T-helper 2 cell (primary cell): ENCODE data around the gene KPNB1.

Source experiments
- DNase-seq, 5 experiments: peaks; one replicate each; pipeline versions ENCODE4 v3.0.0 to v3.0.0-alpha.2; 2012 to 2022

KPNB1 gene

DNA sequence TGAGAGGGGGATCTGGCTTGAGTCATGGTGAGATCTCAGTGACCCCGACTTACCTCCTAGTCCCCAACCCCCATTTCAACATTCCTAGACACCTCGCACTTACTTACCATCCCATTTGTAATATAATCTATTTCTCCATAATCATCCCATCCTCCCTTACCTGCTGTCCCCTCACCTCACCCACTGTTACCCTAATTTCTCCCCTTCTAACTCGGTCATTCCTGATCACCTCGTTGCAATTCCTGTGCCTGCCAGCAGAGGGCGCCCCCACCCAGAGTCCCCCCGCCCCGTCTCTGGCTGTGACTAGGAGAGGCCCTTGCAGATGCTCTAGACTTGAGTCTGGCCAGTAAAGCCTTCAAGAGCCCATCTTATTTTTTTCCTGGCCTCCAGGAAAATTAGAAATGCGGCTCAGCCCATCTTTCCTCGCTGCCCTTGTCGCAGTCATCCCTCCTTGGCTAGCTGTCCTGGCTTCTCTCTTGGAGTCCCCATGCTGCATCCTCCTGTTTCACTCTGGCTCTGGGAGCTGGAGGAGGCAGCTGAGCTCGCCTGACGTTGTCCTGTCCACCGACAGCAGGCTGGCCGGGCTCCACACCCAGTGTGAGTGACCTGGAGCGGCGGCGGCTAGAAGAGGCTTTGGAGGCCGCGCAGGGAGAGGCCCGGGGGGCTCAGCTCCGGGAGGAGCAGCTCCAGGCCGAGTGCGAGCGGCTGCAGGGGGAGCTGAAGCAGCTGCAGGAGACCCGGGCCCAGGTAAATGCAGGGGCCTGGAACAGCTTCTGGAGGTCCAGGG, 49.2 kb downstream of the KPNB1 start:
- peak; percentile 55 to 79 (median 60) for DNase-seq

DNA sequence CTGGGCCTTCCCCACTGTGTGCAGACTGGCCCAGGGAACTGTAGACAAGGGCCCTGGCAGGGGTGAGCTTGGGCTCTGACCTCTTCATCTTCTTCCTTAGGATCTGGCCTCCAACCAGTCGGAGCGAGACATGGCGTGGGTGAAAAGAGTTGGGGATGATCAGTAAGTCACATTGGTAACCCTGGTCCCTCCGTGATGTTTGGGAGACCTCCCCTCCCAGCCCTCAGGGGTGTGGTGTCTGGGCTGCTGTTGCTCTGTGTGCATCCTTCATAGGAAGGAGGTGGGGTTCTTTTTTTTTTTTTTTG, 49.8 kb downstream of the KPNB1 start:
- DNase-seq: no peak

DNA sequence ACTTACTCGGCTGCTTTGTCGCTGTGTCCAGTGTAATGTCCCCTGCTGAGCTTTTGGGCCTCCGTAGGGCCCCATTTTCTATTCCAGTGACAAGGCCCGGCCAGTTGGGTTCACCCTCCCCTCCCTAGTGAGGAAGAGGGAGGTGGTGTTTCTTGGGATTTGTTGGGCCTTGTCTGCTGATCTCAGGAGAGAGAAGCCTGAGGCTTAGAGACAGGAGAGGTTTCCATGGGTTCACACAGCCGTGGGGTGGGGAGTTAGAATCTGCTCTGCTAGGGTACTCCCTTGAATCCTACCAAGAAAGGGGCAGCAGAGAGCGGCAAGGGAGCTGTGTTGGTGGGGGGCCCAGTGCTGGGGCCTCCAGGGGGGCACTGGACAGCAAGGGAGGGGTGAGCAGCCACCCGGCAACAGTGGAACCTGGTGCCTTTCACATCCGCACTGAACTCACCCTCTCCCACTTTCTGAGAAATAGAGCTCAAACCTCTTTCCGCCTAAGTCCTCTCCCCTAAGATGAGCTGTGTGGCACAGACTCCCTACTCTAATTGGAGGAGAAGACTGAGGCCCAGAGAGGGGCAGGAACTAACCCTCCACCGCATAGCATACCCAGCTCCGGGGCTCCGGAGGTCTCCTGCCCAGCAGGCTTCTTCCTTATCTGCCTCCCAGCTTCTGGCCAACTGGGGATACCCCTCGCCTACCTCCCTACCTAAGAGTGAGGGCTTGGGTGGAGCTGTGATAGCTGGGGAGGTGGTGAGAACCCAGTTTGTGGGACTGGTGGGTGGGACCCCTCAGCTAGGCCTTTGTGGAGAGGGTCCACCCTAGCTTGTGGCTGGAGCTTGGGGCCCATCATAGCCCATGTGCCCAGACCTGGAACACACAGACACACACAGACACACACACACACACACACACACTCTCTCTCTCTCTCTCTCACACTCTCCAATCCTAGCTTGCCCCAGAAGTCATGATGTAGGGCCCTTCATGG, 51.0 kb downstream of the KPNB1 start:
- peak in 1 of 5 experiments; percentile 43 for DNase-seq

DNA sequence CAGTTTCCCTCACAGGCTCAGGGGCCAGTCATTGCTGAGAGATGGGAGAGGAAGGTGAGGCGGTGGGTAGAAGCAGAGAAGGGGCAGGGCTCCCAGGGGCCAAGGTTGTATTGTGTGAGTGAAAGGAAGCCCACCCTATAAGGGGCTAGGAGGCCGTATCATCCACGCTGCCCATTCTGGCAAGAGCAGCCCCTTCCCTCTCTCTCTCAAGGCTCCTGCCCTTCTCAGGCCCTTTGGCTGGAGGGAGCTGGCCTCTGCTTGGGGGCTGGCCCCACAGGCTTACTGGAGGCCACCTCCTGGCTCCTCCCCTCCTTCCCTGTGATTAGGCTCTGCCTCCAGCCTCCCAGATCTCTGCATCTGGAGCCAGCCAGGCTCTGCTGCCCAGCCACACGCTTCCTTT, 51.9 kb downstream of the KPNB1 start:
- DNase-seq: no peak

DNA sequence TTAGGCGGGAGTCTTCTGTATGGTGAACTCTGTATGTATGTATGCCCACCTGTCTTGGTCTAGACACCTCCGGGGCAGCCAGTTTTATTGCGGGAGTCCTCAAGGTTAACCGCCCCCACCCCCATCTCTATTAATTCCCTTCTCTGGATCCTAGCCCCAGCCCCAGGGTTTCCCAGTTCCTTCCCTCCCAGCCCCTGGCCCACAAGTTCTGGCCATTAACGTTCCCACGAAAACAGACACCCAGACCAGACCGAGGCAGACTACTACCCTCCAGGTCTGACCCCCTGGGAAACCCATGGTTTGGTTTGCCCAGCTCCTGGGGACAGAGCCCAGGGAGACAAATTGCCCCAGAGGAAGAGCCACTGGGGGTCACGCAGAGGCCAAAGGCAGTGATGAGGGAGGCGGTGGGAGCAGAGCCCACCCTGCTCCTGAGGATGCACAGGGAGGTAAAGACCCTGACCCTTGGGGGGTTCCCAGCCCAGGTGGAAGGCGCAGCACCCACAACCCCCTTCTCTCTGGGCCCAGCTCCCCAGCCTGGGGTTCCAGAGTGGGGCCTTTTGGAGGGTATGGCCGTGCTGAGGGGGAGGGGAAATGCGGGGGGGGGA, 52.8 kb downstream of the KPNB1 start:
- no peak for DNase-seq

DNA sequence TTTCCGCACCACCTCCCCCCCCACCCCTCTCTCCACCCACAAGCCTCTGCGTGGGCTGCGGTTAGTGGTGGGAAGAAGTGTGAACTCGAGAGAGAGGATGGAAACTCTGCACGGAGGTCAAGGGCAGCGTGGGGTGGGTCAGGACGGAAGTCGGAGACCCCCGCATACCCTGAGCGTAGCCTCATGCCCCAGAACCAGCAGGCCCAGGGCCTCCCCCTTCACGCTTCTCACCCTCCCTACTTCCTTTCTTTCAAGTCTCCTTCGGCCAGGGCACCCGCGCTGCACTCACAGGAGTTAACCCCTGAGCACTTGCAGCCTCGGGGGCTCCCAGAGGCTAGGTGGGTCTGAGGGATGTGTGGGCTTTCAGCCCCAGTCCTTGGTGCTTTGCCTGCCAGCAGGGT, 53.5 kb downstream of the KPNB1 start:
- peak in 2 of 5 experiments; percentile 37 to 64 for DNase-seq

DNA sequence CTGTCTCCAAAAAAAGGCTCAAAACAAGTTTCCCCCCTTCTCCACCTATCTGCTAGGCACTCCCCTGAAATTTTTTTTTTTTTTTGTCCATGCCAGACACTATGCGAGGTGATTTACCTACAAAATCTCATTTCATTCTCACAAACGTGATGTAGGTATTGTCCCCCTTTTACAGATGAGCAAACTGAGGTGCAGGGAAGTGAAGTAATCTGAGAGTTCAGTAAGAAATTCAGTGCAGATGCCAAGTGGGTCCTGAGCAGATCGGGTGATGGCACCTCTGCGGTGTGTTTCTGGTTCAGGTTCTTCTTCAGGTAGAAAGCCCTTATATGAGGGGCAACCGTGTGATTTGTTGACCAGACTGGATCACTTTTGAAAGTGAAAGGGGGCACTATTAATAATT, 54.0 kb downstream of the KPNB1 start:
- DNase-seq: no peak

DNA sequence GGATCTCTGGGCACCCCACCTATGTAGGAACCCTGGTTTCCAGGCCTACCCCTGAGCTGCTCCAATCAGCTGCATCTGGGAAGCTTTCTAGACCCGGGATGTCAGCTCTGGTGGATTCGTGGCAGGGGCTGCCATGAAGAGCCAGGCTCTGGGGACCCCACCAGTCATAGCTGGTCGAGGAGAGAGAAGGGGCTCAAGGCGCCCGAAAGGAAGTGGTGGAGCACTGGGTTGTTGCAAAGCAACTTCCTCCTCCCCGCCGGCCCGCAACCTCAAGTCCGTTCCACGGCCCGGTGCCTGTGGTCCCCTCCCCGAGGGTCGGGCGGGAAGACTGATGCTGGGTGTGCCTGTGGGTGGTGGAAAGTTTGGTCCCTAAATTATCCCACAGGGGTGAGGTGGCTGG, 54.4 kb downstream of the KPNB1 start:
- no peak for DNase-seq

DNA sequence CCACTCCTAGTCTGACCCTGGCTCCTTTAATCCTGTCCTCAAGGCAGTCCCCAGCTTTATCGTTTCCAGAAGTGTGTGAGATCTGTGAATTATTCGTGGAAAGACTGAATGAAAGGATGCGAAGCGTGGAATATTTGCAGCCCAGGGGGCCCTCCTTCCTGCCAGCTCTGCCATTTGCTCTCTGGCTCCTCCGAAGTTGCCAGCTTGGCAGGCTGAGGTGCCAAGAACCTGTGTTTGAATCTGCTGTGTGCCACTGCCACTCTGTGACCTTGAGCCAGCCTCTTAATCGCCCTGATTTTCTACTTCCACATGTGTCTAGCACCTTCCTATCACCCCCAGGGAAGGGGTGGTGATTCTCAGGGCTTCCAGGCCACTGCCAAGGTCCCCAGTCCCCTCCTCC, 55.0 kb downstream of the KPNB1 start:
- no peak for DNase-seq

DNA sequence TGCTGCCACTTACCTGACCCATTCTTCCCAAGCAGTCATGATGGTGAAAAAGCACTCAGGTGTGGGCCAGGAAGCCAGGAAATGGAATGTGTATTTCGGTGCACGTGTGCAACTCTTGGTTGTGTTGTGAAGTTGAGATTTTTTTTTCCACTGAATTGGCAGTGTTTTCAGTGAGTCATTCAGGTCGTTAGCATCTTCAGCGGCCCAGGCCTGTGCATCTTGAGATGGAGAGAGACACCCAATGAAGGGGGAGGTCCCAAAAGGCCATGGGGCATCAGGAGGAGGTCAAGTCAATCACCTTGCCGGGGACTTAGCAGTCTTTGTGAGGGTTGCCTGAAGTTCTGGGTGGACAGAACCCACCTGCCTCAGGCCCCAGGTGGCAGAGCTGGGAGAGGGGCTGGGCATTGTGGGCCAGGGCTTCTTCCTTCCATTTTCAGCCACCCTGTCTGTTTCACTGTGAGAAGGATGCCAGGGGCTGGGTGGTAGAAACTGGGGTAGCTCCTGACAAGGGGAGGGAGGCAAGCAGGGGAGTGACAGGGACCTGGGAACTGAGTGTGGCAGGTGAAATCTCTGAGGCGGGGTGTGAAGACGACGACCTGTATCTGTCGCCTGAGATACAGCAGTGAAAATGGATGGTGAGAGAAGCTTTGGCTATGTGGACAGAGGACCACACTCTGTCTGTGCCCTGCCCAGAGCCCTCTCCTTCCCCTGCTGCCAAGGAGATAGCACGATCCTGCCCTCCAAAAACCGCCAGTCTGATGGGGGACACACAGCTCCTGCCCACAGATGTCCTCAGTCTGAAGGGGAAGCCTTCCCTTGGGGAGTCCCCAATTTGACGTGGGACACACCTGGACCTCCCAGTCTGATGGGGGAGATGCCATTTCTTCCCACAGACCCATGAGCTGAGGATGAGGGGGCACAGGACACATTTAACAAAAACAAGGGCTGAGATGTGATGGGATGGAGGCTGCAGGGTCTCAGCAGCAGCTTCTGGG, 56.1 kb downstream of the KPNB1 start:
- peak in 1 of 5 experiments; percentile 47 for DNase-seq

DNA sequence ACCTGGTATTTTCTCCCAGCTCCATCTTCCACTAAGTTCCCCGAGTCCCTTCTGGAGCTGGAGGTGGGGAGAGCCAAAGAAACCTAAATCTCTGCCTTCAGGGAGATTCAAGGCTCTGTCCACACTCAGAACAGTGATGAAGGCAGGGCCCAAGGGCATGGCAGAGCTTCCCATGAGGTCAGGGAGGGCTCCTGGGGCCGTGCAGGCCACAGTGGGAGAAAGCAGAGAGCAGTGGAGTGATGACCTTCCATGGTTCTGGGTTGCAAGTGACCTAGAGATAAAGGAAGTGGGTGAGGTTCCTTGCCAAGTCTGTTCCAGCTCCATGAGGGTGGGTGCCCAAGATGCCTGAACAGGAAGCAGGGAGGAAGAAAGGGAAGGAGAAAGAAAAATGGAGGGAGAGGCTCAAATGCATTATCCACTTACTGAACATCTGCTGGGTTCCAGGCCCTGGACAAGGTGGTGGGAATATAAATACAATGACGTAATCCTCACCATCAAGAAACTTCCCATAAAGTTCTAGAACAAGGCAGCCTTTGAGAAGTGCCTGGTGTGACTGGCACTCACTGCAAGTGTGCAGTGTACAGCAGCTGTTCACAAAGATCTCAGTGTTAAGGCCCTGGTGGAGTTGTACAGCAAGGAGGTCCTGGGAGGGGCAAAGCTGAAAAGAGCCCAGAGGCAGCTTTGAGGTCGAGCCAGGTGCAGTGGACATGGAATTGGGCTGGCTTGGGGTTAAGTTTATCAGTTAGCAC, 57.5 kb downstream of the KPNB1 start:
- DNase-seq: no peak

DNA sequence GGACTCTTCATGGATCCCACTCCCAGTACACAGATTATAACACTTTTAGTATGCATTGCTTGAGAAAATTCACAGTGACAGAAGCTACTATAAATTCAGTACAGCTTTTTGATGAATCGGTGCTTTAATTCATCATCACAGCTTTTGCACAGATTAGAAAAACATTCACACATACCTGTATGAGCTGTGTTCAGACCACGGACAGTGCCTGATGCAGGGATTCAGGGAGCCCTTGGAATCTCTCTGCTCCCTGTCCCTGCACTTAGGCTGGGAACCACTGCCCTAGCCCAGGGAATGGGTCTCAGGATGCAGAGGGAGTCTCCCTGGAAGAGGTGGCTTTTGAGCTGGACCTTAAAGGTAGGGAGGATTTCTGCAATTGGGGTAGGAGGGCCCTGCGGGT, 58.2 kb downstream of the KPNB1 start:
- DNase-seq: no peak

DNA sequence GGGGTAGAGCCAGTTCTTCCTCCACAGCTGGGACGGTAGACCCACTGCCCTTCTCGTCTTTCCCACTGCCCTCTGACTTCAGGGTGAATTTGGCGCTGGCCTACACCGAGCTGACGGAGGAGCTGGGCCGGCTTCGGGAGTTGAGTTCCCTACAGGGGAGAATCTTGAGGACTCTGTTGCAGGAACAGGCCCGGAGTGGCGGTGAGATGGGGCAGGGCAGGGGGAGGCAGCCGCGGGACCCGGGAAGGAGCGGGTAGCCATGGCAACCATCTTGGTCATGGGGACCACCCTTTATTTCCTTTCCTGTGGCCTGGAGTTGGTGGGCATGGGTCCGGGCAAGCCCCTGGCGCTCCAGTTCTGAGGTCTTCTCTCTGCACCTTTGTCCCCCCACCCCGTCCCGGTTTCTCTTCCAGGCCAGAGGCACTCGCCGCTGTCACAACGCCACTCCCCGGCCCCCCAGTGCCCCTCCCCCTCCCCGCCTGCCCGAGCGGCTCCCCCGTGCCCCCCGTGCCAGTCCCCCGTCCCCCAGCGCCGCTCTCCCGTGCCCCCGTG, 58.7 kb downstream of the KPNB1 start:
- DNase-seq: no peak

DNA sequence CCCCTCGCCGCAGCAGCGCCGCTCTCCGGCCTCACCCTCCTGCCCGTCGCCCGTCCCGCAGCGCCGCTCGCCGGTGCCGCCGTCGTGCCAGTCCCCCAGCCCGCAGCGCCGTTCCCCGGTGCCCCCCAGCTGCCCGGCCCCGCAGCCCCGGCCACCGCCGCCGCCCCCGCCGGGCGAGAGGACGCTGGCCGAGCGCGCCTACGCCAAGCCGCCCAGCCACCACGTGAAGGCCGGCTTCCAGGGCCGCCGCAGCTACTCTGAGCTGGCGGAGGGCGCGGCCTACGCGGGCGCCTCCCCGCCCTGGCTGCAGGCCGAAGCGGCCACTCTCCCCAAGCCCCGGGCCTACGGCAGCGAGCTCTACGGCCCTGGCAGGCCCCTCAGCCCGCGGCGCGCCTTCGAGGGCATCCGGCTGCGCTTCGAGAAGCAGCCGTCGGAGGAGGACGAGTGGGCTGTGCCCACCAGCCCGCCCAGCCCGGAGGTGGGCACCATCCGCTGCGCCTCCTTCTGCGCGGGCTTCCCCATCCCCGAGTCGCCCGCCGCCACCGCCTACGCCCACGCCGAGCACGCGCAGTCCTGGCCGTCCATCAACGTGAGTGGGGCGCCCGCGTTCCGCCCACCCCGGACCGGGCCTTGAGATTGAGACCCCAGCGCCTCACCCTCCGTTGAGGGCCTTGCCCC, 59.3 kb downstream of the KPNB1 start:
- DNase-seq: no peak

DNA sequence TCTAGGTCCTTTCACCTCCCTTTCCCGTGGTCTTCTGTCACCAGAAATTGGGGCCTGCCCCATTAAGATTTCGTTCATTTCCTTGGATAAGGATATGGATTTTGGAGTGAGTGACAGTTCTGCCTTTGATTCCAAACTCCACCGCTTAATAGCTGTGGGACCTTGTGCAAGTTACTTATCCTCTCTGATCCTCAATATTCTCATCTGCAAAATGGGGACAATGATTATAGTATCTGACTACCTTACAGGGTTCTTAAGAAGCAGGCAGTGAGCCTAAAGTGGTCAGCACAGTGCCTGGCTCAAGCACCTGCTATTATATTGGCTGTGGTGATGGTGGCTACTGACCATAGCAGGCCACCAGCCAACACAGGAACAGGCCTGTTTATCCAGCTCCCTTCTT, 59.9 kb downstream of the KPNB1 start:
- DNase-seq: no peak

DNA sequence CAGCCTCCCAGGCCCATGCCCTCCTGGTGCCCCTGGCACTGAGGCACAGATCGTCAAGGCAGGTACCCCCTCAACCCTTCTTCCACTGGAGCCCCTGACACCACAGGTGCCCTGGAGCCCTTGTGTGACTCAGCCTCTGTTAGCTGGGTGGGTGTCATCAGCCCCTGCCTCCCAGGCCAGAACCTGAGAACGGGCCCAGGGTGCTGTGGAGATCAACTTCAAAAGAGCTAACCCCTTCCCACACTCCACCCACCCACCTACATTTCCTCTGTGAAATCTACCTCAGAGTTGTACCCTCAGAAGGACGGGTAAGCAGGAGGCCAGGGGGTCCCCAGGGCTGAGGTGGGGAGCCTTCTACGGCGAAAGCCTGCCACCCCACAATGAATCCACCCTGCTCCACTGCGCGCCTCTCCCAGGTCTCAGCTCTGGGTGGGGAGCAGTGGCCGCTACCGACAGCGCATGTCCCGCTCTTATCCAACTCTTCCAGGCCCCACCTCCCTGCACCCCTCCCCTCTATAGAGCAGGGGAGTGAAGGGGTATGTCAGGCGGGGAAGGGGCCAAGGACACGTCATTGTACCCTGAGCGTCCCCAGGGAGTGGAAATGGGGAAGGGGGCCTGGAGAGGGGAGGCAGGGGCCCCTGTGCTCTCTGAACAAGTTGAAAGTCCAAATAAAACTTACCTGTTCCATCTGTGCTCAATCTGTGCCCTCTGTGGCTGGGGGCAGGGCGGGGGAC, 61.8 kb downstream of the KPNB1 start:
- no peak for DNase-seq

DNA sequence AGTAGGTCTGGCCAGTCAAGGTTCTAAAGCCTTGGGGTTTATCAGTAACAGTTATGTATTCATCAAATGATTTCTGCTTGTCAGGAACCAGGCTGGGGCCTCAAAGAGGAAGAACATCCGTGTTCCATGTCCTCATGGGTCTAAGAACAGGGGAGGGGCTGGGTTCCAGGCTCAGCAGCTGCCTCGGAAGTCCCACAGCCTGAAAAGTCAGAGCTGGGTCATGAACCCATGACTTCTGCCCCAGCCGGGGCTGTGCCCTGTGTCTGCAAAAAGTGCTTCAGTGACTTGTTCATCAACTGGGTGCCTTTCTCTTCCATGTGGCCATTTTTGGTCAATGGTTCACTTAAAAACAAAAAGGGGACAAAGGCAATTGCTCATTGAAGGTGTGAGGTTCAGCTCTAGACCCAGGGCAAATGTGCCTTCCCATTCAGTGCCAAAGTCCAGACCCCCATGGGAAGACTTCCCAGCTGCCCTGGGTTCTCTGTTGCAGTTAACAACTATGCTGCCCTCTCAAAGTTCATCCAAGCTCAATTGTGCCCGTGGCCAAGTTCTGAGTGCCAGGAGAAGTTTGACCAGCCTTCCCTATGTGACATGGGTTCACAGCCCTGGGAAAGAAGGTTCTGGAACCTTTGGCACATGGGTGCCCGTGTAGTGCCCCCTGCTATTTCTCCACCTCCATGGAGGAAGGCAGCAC, 62.8 kb downstream of the KPNB1 start:
- no peak for DNase-seq

DNA sequence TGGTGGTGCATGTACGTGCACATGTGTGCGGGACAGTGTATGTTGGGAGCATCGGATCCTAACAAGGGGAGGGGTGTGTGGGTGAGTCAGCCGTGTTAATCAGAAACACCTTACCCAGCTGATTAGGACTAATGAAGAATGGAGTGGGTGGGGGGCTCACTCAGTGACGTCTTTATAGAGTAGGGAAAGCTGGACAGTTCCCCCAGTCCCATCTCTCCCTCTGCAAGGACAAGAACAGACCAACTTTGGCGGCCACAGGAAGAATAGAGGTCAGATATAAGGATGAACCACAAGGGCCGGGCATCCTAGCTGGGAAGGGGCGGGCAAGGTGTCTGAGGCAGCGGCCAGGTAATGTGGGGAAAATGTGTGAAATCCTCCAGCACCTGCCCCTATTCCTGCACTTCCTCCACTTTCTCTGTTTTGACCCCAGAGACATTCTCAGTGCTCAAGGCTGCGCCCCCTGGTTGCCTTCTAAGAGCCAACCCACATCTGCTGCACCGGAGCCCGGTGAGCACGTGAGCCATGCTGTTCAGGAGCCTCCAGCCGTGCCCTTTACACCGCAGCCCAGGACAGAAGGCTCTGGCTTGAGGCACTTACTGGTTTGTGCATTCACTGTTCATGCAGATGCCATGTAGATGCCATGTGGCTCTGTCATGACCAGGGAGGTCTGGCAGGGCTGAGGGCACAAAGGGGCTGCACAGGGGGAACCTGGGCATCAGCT, 64.4 kb downstream of the KPNB1 start:
- DNase-seq: no peak
